Adipose tissue (tissue), 3 donors: ENCODE data around the gene PTPRO. TPM values are rescaled to one million over a fixed set of nuclear protein-coding genes. Genes with fewer than 3 reads are reported as not detected.

ENCODE experiments used
- H3K27ac ChIP-seq: one replicate; pipeline ENCODE4 v1.5.1; 2013; ENCODE audit warnings: low read depth, low read length
- WGBS, 3 donors: extraction: QIAGEN DNeasy Blood & Tissue Kit; methylation state at CpG; one replicate each; pipeline ENCODE4 v1.1.7; 2013; 5-methylcytosine and 5-hydroxymethylcytosine counted together
- polyA plus RNA-seq, 3 donors: library from polyadenylated mRNA; stranded (reverse); fragments of 200-250 nt; gene quantifications; one replicate each; pipeline ENCODE4 v1.2.3, GENCODE V29; 2013
- donor health status: healthy with polysubstance abuse.
- donor health status: Bipolar disorder and iron deficiency.
- donor health status: healthy.

PTPRO gene
- polyA plus RNA-seq, 3 donors: 0.31 to 0.98 (median 0.45) TPM

DNA sequence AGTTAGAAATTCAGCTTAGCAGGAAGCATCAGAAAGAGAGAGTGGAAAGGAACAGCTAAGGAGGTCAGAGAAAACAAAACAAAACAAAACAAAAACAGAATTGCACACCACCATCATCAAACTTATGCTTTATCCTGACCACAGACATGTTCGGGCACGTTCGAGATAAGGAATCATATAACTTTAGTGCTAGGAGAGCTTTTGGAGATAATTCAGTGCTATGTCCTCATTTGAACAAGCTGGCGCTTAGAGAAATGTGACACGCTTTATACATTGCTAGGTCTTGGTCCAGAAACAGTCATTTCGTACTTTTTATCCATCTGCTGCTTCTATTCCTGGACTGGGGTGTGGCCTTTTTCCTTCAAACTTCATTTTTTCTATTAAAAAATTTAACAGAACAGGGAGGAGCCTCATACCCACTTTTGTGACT lies 213.1 kb downstream of the PTPRO start:
- no peak overlapping the region for H3K27ac ChIP-seq
- 83 to 87% (median 86%) methylated on average over 6 of the region's 6 CpGs for WGBS, 3 donors

DNA sequence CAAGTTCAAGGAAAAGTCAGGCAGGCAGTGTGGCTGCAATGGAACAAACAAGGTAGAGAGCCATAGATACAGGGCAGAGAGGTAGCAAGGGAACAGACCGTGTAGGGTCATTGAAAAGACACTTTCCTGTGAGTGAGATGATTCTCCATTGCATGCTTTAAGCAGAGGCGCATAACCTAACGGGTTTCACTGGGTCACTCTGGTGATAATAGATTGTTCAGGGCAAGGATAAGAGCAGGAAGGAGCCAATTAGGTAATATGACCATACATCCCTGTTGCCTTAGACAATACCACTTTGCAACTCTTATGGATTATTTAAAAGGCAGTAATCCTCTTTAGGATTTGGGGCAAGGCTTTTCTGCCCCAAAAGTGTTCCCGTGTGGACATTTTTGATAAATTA lies 214.1 kb downstream of the PTPRO start:
- no peak overlapping the region for H3K27ac ChIP-seq
- WGBS, 3 donors: 73 to 81% (median 78%) methylated on average over 4 of the region's 4 CpGs

DNA sequence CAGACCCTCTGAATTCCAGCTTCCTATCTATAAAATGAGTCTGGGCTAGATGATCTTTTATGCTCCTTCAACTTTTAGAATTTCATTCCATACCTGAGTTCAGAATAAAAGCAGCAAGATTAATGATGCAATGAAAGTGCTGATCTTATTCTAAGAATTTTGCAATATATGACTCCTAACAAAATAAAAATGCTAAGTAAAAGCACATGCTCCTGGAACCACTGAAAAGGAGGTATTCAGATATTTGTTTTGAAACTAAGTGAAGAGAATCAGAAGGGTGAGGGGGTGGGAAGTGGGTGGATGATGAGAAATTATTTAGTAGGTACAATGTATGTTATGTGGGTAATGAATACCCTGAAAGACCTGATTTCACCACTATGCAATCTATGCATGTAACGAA lies 216.6 kb downstream of the PTPRO start:
- H3K27ac ChIP-seq: no peak overlapping the region
- WGBS, 3 donors: 81 to 97% (median 91%) methylated on average over 1 of the region's 1 CpG

DNA sequence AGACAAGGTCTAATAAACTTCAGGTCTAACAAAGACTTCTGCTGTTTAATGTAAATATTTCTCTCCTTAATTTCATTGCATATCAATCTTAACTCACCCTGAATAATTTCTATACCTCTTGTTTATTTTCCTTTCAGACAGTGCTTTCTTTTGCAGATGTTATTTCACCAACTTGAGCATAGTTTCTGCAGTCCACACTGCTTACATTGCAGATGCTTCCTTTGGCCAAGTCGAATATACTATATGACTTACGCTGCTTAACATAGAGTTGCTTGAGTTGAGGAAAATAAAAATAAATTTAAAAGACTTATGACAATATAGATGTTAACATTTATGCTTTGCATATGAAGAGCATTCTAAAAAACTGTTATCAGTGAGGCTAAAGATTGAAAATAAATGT lies 217.7 kb downstream of the PTPRO start:
- 70 to 79% (median 77%) methylated on average over 2 of the region's 2 CpGs for WGBS, 3 donors
- no peak overlapping the region for H3K27ac ChIP-seq

DNA sequence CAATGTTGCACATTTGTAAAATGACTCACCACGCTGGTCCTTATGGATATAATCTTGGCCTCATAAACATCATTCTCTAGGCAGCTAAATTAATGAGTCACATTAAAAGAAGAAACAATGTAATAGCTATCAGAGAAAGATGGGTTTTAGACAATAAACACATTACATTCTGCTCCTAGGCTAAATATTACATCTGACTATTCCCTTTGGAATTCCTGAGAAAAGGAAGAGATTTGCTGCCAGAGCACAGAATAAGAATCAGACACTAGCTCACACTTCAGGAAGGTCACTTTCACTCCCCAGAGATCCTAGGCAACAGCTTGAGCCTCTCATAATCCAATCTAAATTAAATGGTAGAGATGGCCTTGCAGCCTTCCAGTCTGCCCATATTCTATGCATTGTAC lies 218.2 kb downstream of the PTPRO start:
- H3K27ac ChIP-seq: no peak overlapping the region

DNA sequence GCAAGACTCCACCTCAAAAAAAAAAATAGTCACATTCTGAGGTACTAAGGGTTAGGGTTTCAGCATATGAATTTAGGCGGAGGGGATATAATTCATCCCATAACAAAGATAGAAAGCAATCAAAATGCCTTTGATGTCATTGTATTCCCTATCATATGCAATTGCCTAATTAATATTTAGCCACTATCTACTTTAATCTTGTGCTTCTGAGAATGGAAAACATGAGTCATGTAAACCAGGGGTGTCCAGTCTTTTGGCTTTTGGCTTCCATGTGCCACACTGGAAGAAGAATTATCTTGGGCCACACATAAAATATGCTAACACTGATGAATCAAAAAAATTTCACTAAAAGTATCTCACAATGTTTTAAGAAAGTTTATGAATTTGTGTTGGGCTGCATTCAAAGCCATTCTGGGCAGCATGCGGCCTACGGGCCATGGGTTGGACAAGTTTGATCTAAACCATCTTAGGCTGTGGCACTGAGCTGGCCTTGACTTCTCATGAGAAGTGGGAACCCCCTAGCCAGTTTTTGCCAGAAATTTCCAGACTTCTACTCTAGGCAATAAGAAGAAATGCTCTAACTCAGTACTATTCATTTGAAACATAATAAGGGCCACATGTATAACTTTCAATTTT lies 219.8 kb downstream of the PTPRO start:
- 96 to 98% (median 97%) methylated on average over 3 of the region's 3 CpGs for WGBS, 3 donors
- no peak overlapping the region for H3K27ac ChIP-seq

More for the DNA sequence above, 218.2 kb downstream of the PTPRO start:
- WGBS, 3 donors: 75 to 86% (median 77%) methylated on average over 1 of the region's 1 CpG

DNA sequence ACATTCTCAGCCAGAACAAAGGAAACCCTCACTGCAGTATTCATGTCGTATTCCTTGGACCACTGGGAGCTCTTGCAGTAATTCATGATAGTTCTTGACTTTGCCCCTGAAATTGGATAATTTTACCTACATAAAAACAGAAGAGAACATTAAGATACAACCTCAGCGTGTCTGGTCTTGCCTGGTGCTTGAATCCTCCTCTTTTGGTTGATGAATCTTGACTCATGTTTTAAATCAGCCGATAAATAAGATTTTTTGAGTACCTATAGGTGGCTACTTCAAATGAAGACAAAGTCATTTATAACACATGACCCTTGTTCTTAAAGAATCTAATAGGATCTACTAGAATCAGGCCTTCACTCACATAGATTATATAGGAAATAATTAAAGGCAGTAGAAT lies 221.0 kb downstream of the PTPRO start:
- 76 to 96% (median 80%) methylated on average over 3 of the region's 3 CpGs for WGBS, 3 donors

DNA sequence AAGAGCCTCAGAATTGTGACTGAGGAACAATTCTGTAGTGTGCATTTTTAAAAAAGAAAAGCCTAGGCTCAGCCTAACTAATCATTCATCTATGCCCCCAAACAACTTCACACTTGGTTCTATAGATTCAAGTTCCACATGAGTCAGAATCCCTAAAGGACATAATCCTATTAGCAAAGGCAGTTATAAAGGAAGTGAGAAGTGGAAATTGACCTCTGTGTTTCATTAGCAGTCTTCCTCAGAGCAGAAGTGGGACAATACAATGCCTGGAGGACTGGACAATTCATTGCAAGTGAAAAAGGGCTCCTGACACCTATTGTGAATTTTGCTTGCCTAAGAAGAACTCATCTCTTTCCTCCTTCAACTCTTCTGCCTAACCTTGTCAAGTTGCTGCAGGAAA lies 222.3 kb downstream of the PTPRO start:
- H3K27ac ChIP-seq: no peak overlapping the region

More for the DNA sequence above, 221.0 kb downstream of the PTPRO start:
- no peak overlapping the region for H3K27ac ChIP-seq

DNA sequence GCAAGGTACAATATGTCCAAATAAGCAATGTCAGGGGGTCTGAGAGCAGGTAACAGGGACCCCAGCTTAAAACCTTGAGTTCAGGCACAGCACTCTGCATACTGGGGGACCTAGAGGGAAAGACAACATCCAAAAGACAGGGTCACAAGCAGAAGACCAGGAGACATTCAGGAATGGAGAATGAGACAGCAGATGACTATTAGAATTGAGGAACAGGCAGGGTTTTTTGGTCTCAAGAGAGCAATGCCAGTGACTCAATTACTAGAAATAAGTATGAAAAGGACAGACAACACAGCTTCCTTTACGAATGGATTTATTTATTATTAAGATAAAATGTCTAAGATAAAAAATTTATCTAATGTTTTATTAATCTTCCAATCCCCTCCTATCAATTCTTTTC lies 223.0 kb downstream of the PTPRO start:
- no peak overlapping the region for H3K27ac ChIP-seq
- 59 to 90% (median 59%) methylated on average over 1 of the region's 1 CpG for WGBS, 3 donors

DNA sequence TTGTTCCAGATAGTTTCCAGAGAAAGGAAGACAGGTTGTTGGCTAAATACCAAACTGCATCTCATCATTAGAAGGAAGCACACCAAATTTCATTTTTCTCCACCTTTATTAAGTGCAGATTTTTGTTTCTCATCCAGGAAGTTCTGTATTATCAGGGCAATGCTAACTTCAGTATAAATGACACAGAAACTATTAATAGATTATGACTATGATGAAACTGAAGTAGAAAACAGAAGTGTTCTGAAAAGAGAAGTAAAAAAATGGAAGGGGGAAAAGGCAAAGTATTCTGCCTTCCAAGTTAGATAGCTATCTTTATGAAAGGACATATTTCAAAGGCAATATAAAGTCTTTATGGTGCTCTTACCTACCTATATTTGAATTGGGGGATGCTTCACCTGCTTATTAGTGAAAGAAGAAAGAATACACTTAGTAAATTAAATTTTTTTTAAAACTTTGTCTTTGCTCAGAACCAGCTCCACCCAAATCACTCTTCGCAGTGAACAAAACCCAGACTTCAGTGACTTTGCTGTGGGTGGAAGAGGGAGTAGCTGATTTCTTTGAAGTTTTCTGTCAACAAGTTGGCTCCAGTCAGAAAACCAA lies 223.9 kb downstream of the PTPRO start:
- 48 to 83% (median 72%) methylated on average over 1 of the region's 1 CpG for WGBS, 3 donors
- no peak overlapping the region for H3K27ac ChIP-seq

DNA sequence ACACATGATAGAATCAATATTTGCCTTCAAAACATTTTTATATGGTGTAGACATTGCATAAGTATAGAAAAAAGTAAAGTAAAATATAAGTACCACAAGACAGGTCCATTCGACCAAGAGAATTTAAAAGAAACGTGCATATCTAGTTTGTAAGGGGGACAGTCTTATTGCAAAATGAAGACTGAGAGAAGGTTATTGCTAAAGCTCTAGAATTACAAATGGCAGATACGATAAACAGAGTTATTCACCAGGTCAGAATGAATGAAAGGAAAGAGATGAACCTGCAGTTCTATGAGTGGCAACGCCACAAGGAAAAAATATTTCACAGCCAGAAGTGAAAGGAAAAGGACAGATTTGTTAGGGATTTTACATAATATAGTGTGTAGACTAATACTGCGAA lies 224.8 kb downstream of the PTPRO start:
- 76 to 85% (median 80%) methylated on average over 5 of the region's 5 CpGs for WGBS, 3 donors
- no peak overlapping the region for H3K27ac ChIP-seq

DNA sequence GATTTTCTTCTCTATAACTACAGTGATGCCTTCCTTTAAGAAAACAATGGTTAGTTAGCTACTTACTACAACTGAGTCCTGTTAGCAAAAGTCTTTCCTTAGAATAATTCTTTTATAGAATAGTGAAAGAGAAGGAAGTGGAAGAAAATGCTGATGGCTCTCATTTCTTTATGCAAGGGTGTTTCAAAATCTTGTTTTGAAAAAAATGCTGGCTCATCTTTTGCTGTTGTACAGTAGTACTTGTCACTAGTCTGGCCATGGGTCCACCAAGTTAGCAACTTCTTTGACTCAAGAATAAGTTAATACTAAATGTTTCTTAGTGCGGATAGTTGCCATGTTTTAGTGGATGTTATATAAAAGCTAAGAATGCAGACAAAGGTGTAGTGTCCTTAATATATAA lies 225.4 kb downstream of the PTPRO start:
- no peak overlapping the region for H3K27ac ChIP-seq
- 94 to 95% (median 95%) methylated on average over 1 of the region's 1 CpG for WGBS, 3 donors

DNA sequence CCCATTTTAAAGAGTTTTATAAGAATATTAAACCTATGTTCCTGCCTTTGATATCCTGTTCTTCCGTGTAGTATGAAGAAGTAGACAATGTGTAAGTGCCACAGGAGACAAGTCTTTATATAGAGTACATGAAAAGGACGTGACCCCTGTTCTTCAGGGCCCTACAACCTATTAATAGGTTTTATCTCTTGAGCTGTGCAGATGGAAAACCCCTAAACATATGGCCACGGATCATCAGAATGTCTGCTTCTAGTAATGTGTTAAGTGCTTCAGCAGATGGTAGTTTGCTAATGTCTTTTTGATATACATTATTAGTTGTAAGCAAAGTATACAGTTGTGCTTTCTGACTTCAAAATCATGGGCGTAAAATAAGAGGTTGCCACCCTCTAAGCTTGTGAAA lies 228.5 kb downstream of the PTPRO start:
- 73 to 85% (median 83%) methylated on average over 4 of the region's 4 CpGs for WGBS, 3 donors
- no peak overlapping the region for H3K27ac ChIP-seq

DNA sequence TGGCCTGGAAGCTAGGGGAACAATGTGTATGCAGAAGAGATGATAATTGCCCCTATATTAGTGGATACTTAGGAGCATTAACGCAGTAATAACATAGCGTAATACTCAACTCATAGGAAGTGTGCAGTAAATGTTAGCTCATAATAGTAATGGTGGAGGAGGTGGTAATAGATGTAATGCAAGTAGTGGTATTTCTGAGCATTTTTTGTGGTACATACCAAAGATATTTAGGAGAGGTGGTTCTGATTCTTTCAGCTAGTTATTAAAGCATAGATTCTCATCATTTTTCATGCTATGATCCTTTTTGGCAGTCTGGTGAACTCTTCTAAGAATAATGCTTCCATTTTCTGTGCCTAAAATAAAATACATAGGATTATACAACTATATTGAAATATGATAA lies 233.1 kb downstream of the PTPRO start:
- WGBS, 3 donors: 96 to 97% (median 97%) methylated on average over 2 of the region's 2 CpGs
- no peak overlapping the region for H3K27ac ChIP-seq

DNA sequence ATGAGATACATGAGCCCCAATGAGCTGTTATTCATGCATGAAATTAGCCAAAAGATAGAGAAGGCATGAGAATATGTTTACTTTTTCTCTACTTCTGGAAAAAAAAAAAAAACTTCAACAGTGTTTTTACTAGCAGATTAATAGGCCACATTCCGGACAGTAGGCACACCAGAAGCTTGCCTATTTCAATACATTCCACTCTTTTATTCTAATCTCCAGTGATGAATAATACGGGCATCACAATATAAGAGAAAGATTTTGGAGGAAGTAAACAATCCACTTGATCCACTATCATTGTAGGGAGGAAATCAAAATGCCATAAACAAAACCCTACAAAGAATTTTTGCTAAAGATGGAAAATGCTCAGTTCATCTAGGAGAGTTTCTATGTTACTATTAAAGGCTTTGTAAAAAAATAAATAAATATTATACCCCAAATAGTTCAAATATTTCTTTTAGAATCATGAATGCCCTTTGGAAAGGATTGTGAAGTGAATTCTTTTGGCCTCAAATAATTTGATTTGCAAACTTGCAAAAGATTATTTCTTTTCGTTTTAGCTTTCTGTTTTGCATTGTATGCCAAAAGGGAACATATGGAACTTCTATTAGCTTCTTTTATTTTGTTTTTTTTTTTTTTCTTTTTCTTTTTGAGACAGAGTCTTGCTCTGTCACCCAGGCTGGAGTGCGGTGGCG lies 234.2 kb downstream of the PTPRO start:
- WGBS, 3 donors: 77 to 84% (median 83%) methylated on average over 5 of the region's 5 CpGs
- H3K27ac ChIP-seq: no peak overlapping the region

DNA sequence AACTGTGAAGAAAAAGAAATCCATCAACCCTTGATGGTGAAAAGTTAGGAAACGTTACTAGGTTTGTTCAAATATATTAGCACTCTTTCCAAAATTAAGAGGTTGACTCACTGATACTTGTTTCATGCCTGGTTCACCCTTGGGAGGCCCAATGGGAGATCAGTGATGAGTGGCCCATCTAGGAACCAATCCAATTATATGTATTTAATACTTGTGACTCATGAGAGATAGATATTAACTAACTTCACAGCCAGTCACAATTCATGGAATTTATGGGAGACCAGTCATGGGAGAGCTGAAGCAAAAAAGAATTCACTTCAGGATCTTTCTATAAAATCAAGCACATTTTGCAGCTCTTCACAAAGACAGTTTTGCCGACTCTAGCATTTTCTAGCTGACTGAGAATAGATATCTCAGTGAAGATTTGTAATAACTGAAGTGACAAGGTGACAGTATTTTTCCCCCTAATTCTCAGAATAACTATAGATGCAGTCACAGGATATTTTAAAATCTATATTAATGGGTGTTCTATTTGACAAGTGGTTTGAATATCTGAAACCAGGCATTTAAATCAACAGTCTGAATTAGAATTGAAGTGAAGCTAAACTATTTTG lies 236.7 kb downstream of the PTPRO start:
- H3K27ac ChIP-seq: no peak overlapping the region
- 71 to 82% (median 71%) methylated on average over 2 of the region's 2 CpGs for WGBS, 3 donors

DNA sequence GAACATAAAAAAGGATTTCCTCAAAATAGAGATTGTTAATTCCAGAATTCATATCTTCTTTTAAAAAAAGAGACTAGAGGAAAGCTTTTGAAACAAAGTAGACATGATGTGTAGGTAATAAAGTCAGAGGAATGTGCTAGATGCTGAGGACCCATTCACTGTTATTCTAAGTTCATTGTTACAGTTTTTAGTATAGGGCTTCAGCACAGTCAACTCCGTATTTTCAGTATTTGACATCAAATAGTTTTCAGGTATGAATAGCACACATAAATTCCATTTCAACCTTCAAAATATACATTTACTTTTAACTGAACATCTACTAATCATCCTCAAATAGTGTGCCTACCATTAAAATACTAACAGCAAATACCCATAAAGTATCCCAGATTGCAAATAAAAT lies 239.1 kb downstream of the PTPRO start:
- WGBS, 3 donors: 84 to 97% (median 96%) methylated on average over 1 of the region's 1 CpG
- H3K27ac ChIP-seq: no peak overlapping the region

DNA sequence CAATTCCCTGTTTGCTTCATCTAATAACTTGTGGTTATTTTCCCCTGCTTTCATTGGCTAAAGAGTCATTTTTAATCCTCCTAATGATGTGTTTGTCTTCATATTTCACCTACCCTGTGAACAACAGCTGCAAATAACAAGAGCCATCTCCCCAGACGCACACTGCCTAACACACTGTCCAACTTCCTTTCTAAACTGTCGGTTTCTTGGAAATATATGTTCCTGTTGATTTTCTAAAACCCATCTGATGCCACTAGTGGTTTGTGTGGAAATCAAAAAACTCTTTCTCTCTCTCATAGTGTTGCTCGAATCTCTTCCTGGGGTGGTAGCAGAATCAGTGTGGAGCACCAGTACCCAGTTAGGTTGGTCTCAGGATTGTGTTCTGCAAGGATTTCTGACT lies 240.0 kb downstream of the PTPRO start:
- no peak overlapping the region for H3K27ac ChIP-seq
- 32 to 73% (median 38%) methylated on average over 3 of the region's 3 CpGs for WGBS, 3 donors

DNA sequence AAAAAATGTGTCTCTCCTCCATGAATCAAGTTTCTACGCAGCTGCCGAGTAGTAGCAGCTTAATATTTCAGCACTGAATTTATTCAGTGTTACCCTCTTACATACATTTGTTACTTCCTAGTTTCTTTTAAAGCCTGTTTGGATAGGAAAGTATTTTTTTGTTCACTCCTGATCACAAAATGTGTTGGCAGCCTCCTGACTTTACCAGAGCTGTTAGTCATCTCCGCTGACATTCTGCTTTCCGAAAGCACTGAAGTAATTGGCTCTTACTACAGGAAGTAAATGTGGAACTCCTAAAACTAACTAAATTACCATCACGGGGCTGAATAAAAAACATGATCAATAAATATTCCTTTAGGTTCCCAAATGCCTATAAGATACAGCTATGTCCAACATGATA lies 241.4 kb downstream of the PTPRO start:
- WGBS, 3 donors: 10 to 44% (median 11%) methylated on average over 5 of the region's 5 CpGs
- H3K27ac ChIP-seq: no peak overlapping the region
